Adrenal gland (tissue), 12 donors: Measurements from ENCODE around the gene PUS7L. TPM values are rescaled to one million over a fixed set of nuclear protein-coding genes. Genes with fewer than 3 reads are reported as not detected.

ENCODE experiments used
- DNase-seq, 7 donors: peaks; one replicate each; pipeline ENCODE4 v3.0.0-alpha.2; 2019 to 2020
- H3K27ac ChIP-seq, 5 donors: fragments of 200-600 bp; sonication (generic) in 4 of 5; 1 replicate in 3 of 5; 2 replicates in 2 of 5; pipeline versions ENCODE4 v1.5.1 to v1.8.0; 2016 to 2020; ENCODE audit warnings: mild to moderate bottlenecking in 1 of 5
- H3K27me3 ChIP-seq: fragments of 200-600 bp; 2 replicates; pipeline ENCODE4 v1.8.0; 2021
- H3K36me3 ChIP-seq, 2 donors: fragments of 200-600 bp; replicated peaks in 1 of 2; 1 replicate in 1 of 2; 2 replicates in 1 of 2; pipeline versions ENCODE4 v1.5.1 to v1.8.0; 2018 to 2022
- H3K4me1 ChIP-seq, 2 donors: fragments of 200-600 bp; replicated peaks in 1 of 2; 1 replicate in 1 of 2; 2 replicates in 1 of 2; pipeline versions ENCODE4 v1.5.1 to v1.8.0; 2018 to 2021
- H3K4me3 ChIP-seq, 4 donors: fragments of 200-600 bp; sonication (generic) in 3 of 4; one replicate each; pipeline ENCODE4 v1.5.1; 2016 to 2018
- H3K9me3 ChIP-seq, 3 donors: fragments of 200-600 bp; sonication (generic) in 1 of 3; replicated peaks in 1 of 3; 1 replicate in 2 of 3; 2 replicates in 1 of 3; pipeline versions ENCODE4 v1.5.1 to v1.8.0; 2016 to 2021
- POLR2A ChIP-seq, 2 donors: fragments of 450-650 bp; IDR thresholded peaks; one replicate each; pipeline ENCODE4 v1.6.1; 2017; ENCODE audit warnings: antibody characterized with exemption in 2 of 2, mild to moderate bottlenecking in 2 of 2, moderate library complexity in 1 of 2
- WGBS, 4 donors: extraction: QIAGEN DNeasy Blood & Tissue Kit in 2 of 4; methylation state at CpG; one replicate each; pipeline versions ENCODE4 v1.1.5 to v1.1.7; 2013 to 2017; 5-methylcytosine and 5-hydroxymethylcytosine counted together
- intact Hi-C, 2 donors: fragments of 100-400 bp; cut with DNase I; formaldehyde crosslinking; loops; one replicate each; pipeline versions ENCODE4 v1.14.1 to v1.15.0; 2022 to 2023
- polyA plus RNA-seq, 3 donors: library from polyadenylated mRNA; stranded (reverse); fragments of 200-250 nt in 2 of 3; fragments of 350-450 nt in 1 of 3; fragmentation: Illumina TruSeq in 1 of 3; extraction: RNeasy Lipid Tissue Mini Kit (QIAGEN cat#74804) in 1 of 3; gene quantifications; one replicate each; pipeline ENCODE4 v1.2.3, GENCODE V29; 2013 to 2014
- total RNA-seq, 9 donors: library from RNA; depleted of rRNA in 4 of 9; stranded (reverse); fragments of >200 nt in 4 of 9; fragments of 120-200 nt in 1 of 9; fragmentation: NEBNext Ultra II Directional in 1 of 9; extraction: Animal tissue kit (Norgen Biotek cat#: 25700) in 1 of 9; gene quantifications; one replicate each; pipeline versions ENCODE4 v1.1.0 to v1.2.4, GENCODE V29; 2013 to 2023
- TF ChIP-seq, protein P1 (sequence below), 6 experiments: fragments of 450-650 bp in 4 of 6; fragments of 200-600 bp in 2 of 6; sonication (generic) in 1 of 6; IDR thresholded peaks; 1 replicate in 5 of 6; 2 replicates in 1 of 6; pipeline versions ENCODE4 v1.5.1 to v1.8.0; 2016 to 2021; ENCODE audit warnings: antibody characterized with exemption in 6 of 6, mild to moderate bottlenecking in 2 of 6, moderate library complexity in 1 of 6
- donor health status: healthy with polysubstance abuse.
- donor health status: Bipolar disorder and iron deficiency.
- donor health status: DM: yes; HTN: yes; CAD: no.
- donor health status: DM: no; HTN: no; CAD: no.
- donor health status: DM: no; HTN: no; CAD: no.
- donor health status: DM: yes; HTN: yes; CAD: no.

PUS7L gene
- total and polyA plus RNA-seq, 12 donors: 0.84 to 24.4 (median 13.6) TPM

DNA sequence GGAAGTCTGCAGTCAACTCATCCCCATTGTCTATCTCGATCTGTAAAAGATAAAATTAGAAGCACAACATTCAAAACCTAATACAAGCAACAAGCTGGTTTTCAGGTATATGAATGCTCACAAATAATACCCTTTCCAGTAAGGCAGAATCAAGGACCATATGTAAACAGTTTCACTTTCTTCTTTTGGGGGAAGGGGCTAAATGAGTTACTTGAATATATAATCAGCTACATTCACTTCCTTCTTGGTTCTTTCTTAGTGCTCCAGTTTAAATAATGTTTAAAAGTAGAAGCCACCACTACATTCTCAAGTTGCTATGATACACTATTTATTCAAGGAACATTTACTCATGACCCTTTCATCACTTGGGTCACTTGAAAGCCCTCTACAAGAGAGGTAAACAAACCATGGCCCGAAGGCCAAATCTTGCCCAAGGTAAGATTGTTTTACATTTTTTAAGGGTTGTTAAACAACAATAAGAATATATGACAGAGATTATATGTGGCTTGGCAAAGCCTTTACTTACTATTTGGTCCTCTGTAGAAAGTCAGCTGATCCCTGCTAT lies 37.2 kb upstream of the PUS7L start:
- no peaks in the 10 kb centered on the region for H3K4me1 ChIP-seq
- 77 to 84% (median 78%) methylated on average over 2 of the region's 2 CpGs for WGBS, 4 donors
- H3K27ac ChIP-seq: no peak overlapping the region
- intact Hi-C loops: no loop called here
- TF ChIP-seq, protein P1, sequence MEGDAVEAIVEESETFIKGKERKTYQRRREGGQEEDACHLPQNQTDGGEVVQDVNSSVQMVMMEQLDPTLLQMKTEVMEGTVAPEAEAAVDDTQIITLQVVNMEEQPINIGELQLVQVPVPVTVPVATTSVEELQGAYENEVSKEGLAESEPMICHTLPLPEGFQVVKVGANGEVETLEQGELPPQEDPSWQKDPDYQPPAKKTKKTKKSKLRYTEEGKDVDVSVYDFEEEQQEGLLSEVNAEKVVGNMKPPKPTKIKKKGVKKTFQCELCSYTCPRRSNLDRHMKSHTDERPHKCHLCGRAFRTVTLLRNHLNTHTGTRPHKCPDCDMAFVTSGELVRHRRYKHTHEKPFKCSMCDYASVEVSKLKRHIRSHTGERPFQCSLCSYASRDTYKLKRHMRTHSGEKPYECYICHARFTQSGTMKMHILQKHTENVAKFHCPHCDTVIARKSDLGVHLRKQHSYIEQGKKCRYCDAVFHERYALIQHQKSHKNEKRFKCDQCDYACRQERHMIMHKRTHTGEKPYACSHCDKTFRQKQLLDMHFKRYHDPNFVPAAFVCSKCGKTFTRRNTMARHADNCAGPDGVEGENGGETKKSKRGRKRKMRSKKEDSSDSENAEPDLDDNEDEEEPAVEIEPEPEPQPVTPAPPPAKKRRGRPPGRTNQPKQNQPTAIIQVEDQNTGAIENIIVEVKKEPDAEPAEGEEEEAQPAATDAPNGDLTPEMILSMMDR (IDR thresholded peaks at IDR 0.05): no peak
- no peak for TF ChIP-seq POLR2A (IDR thresholded peaks at IDR 0.05)
- H3K9me3 ChIP-seq: no peaks in the 10 kb centered on the region
- no peak overlapping the region for H3K4me3 ChIP-seq
- H3K27me3 ChIP-seq: no peaks in the 10 kb centered on the region
- H3K36me3 ChIP-seq: peaks cover 0 to 60% of the 10 kb centered on the region in 2 donors
- no peak for DNase-seq

DNA sequence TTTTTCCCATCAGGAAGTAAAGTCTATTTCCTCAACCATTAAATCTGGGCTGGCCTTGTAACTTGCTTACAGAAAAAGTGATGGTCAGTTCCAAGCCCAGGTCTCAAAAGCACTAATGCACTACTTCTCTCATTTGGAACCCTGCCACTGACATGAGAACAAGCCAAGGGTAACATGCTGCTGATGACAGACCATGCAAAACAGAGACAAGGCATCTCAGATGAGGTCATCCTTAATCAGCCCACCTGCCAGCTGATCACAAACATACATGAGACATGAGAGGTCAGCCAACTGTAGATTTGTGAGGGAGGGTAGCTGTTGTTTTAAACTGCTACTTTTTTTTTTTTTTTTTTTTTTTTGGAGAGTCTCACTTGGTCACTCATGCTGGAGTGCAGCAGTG lies 31.4 kb upstream of the PUS7L start:
- TF ChIP-seq, protein P1 (IDR thresholded peaks at IDR 0.05): no peak
- no peak for TF ChIP-seq POLR2A (IDR thresholded peaks at IDR 0.05)
- Histone ChIP-seq H3K27ac (no peak overlapping the region), H3K27me3 (no peaks in the 10 kb centered on the region), H3K4me1 (no peaks in the 10 kb centered on the region), H3K36me3 (peaks cover 0 to 23% of the 10 kb centered on the region in 2 donors), H3K9me3 (no peaks in the 10 kb centered on the region), H3K4me3 (no peak overlapping the region)
- intact Hi-C loops: no loop called here
- DNase-seq: no peak

DNA sequence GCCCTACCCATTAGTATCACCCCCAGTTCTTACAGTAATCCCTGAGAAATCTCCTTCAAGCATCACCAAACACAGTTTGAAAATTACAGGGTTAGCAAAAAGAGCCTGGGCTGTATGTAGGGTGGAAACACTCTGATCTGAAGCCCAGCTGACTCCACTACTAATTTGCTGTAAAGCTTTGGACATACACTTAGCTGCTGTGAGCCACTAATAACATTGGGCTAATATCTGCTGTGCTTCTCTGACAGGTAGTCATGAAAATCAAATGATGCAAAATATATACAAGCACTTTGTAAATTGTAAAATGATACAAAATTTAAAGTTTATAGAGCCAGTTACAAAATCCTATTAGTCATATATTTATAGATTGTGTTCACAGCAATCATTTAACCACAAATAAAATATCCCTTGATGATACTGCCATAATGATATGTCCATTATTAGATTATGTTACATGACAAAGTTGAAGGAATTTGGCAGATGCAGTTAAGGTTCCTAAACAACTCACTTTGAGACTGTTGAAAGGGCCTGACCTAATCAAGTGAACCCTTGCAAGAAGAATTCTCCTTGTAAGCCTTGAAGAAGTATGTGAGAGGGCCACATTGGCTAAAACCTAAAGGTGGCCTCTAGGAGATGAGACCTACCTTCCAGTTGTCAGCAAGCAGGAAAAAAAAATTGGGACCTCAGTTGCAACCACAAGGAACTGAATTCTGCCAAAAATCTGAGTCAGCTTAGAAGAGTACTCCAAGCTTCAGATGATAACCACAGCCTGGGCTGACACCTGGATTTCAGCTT lies 28.5 kb upstream of the PUS7L start:
- TF ChIP-seq, protein P1 (IDR thresholded peaks at IDR 0.05): no peak
- TF ChIP-seq POLR2A (IDR thresholded peaks at IDR 0.05): no peak
- Histone ChIP-seq H3K27ac (no peak overlapping the region), H3K36me3 (peaks cover 0 to 38% of the 10 kb centered on the region in 2 donors), H3K9me3 (no peaks in the 10 kb centered on the region), H3K27me3 (no peaks in the 10 kb centered on the region), H3K4me3 (no peak overlapping the region), H3K4me1 (no peaks in the 10 kb centered on the region)
- DNase-seq: no peak
- intact Hi-C loops: no loop called here

DNA sequence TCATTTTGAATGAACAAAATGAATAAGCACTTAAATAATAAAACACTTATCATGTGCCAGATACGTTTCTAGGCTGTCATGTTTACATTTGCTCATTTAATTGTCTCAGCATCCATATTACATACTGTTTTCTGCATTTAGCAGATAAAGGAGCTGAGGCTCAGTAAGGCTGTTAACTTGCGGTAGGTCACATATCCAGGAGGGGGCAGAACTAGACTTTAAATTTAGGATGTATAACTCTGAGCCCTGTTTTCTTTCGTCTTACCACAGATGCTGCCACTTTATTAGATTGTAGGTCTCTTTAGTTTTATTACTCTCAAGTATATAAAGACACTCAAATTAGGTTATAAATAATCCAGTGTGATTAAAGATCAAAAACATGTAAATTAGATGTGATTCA lies 17.9 kb upstream of the PUS7L start:
- H3K27me3 ChIP-seq: no peaks in the 10 kb centered on the region
- peaks cover 0 to 52% of the 10 kb centered on the region in 2 donors for H3K36me3 ChIP-seq
- DNase-seq: no peak
- H3K4me3 ChIP-seq: no peak overlapping the region
- intact Hi-C loops: no loop called here
- no peaks in the 10 kb centered on the region for H3K9me3 ChIP-seq
- no peak overlapping the region for H3K27ac ChIP-seq
- WGBS, 4 donors: 67 to 84% (median 75%) methylated on average over 3 of the region's 3 CpGs
- no peaks in the 10 kb centered on the region for H3K4me1 ChIP-seq
- no peak for TF ChIP-seq POLR2A (IDR thresholded peaks at IDR 0.05)
- TF ChIP-seq, protein P1 (IDR thresholded peaks at IDR 0.05): peak in 3 of 6 experiments; percentile 10 to 23 (median 19)
